NCI-H2196 (cell line): ENCODE results near the gene SMARCD3.

Experiments used
- DNase-seq: peaks from one replicate; lab custom pipeline; 2025; ENCODE audit not compliant: unreplicated experiment; lab: John Stamatoyannopoulos, UW

The SMARCD3 gene

DNA sequence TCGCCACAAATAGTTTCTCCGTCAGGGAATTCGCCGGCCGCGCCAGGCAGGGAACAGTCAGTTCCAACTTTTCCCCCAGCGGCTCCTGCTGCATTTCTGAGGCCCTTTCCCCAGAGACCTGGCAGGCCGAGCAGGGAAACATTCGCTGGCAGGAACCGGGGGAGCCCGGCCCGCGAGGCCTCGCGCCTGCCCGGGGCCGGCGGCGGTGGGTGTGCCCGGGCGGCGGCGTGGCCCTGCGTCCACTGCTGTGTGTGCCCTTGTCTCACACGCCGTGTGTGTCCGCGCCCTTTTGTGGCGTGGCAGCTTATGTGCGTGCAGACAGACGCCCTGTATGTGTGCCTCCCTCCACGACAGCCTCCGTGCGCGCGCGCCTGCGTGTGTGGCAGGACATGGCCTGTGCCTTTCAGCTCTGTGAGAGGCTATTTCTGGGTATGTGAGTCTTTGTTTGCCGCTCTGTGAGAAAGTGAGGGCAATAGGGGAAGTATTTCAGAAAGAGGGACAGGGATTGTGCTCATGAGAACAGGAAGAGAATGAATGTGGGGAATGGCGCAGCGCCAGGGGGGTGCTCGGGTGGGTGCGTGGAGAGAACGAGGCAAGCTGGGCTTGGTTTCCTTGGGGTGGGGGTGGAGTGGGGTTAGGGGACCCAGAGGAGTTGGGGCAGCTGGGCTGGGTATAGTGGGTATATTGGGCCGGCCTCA lies 689 bp upstream of the SMARCD3 start:
- no peak for DNase-seq

DNA sequence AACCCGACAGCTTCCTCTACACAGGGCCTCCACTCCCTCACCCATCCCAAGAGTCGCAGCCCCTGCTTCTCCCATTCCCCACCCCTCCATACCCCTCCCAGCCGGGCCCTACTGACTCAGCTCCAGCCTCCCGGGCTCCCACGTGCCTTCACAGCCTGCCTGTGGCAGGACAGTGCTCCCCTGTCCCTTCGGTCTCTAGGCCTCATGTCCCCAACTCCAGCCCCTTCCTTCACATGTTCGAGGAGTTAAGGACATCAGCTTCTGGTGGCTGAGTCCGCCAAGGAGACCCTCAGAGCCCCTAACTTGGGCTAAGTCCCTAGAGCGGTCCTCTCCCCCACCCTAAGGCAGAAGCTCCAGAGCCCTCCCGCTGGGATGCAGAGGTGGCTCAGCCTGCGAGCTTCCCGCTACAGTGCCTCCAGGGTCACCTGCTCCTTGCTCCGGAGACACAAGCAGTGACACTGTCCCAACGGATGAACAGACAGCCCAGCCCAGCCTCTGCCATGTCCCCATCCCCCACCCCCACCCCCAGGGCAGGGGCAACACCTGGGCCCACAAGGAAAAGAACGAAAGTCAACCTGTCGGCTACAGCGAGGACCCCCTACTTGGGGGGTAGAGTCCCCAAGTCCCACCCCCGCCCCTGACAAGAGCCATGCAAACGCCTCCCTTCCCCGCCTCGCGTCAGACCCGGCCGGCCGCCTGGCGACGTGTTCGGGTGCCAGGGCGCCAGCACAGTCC lies 716 bp downstream of the SMARCD3 start:
- no peak for DNase-seq

DNA sequence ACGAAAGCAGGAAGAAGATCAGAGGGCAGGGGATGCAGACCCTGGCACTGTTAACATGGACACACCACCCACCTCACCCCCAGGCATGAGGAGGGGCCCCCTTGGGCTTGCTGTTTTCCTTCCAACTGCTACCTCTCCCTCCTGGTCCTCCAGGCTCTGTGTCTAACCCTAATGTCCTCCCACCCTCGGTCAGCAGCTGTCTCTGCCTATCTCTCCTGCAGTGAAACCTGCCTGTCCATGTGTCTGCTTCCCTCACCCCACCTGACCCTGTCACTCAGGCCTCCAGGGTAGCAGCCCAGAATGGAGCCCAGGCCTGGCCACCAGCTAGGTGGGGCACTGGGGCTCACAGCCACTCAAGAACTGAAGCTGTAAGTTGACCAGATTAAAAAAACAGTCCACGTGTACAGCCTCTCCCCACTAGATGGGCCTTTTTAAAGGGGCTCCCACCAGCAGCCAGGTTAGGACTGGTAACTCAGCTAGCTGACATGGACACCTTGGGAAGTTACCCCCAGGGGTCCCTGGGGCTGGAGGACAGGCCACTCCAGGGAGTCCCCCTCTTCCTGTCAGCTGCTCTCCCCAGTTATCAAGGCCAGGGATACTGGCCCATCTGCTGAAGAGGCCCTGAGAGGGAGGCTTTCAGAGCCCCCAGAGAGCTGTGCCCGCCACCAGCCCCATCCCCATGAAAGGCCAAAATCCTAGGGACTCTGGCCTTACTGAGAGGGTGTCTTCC lies 1.5 kb downstream of the SMARCD3 start:
- no peak for DNase-seq

DNA sequence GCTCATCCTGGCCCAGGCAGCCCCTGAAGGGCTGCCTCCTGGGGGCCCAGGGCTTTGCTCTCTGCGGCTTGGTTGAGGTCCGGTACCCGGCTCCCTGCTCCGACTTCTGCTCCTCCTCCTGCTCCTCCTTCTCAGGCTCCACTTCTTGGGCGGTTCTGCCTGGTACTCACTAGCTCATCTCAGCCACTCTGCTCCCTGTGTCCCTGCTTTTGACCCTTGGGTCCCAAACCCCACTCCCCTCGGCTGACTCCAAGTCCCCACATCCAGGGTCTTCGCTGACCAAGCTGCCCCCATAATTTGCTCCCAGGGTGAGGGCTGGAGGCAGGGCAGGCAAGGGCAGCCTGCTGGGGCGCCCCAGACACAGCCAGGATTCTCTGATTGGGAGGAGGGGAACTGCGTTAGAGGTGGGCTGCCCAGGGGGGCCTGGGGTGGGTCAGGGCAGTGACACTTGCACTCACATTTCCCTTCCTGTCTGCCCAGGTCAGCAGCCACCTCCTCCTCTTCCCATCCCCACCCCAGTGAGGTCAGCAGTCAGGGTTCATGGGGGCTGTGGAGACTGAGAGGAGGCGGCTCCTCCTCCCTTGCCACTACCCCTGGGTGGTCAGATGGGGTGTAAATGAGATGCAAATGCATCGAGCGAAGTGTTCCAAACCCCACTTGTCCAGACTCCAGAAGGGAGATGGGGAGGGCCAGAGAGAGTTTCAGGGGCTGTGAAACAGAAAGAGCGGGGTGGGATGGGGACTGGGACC lies 2.2 kb downstream of the SMARCD3 start:
- no peak for DNase-seq

DNA sequence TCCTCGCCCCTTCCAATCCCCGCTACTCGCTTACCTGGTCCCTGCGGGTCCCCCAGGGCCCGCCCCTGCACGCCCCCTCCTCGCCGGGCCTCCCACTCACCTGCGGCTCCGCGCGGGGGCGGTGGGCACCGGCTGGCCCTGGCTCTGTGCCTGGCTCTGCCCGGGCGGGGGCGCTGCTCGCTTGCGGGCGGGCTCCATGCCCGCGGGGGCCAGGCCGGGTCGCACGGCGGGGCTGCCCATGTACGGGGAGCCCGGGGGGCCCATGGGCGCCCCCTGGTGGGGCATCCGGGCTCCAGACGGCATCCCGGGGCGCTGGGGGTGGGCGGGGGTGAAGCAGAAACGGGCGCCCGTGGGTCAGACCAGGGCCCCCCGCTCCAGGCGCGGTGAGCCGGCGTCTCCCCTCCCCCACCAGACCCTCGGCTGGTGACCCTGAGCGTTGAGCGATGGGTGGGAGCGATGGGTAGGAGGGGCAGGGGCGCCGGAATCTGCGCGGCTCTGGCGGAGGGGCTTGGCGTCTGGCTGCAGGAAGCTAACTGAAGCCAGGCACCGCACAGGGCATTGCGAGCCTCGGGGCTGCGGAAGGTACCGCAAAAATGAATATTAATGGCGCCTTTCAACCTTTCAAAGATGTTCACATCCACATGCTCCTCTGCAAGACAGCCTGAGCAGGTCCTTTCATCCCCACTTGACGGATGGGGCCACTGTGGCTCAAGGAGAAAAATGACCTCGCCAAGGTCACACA lies 3.0 kb downstream of the SMARCD3 start:
- DNase-seq: no peak

DNA sequence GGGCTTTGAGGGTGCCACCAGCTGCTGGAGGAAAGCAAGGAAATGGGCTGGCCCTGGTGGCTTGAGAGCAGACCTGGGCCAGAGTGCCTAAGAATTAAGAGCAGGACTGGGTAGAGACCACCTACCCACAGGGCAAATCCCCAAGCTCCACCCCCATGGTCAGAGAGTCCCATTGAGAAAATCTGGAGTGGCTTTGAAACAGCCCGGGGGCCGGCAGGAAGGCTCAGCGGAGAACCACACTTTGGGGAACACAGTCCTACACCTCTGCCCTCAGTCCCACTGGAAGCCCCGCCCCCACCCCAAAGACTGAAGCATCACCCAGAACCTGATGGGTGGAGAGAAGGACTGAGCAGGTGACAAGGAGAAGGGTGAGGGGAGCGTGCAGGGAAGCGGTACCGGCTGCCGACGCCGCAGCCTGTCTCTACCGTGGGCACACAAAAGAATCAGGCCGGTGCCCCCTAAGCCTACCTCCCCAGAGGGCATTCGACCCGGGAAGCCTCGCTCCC lies 3.6 kb downstream of the SMARCD3 start:
- DNase-seq: no peak

DNA sequence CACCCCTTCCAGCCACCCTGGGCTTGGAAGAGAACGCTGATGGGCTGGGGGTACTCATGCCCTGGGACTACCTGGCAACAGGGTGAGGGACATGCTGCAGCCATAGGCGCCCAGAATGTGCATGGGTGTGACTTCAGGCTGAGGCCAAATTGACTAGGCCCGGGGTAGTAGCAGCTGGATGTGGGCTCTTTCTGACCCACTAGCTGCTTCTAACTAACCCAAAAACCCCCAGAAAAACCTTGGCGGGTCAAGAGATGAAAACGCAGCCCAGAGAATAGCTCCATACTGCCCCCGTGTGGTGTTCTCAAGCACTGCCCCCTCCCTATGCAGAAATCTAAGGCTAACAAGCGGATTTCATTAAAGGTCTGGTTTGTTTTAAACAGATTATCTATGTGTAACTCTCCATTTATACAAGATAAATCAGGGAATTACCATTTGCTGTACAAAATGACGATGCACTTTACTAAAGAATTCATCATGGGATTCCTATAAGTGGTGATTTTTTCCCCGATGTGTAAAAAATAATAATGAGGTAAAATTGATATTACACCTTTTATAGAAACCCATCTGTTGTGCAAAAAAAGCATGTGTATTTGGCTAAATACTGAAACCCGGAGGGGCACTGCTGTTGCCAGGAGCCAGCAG lies 4.2 kb downstream of the SMARCD3 start:
- DNase-seq: peak; percentile 24

DNA sequence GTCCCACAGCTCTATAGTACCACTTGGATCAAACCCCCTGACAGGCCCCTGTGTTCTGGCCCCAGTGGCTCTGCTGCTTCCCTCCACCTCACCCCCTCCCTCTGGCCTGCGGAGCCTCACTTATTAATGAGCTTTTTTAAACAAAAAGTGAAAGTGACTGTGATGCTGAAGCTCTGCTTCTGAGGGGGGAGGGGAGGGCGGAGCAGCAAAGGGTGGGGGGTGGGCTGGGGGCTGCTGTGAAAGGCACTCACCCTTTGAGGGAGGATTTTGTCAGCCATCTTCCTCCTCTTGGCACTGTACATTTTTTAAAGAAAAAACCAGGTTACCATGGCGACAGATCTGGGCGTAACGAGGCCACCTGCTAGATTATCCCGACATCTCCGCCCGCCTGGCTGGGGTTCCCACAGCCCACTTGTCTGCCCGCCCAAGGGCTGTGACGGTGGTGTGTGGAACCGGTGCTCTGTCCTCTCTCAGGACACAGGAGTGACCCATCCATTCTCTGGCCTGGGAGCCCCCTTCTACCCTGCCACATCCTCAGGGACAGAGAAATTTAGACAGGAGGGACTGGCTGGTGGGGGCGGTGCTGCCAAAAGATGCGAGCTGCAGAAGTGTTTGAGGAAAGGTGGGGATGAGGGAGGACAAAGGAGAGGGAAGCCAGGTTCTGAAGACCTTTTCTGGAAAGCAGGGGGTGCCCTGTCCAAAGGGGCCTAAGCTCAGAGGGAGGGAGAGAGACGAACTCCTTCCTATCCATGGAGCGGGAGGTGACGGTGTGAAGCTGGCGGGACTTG lies 4.9 kb downstream of the SMARCD3 start:
- DNase-seq: no peak

DNA sequence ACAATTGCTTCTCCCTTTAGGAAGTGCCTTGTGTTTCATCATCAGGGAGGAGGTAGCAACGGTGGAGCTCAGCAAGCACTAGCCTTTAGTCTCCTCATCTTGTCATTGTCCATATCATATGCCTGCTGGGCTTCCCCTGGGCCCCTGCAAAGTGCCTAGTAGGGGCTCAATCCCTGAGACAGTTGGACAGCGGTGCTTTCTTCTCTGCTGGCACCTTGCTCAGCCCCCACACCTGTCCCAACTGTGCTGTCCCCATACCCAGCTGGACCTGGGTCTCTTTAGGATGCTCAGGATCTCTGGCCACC lies 5.5 kb downstream of the SMARCD3 start:
- no peak for DNase-seq

DNA sequence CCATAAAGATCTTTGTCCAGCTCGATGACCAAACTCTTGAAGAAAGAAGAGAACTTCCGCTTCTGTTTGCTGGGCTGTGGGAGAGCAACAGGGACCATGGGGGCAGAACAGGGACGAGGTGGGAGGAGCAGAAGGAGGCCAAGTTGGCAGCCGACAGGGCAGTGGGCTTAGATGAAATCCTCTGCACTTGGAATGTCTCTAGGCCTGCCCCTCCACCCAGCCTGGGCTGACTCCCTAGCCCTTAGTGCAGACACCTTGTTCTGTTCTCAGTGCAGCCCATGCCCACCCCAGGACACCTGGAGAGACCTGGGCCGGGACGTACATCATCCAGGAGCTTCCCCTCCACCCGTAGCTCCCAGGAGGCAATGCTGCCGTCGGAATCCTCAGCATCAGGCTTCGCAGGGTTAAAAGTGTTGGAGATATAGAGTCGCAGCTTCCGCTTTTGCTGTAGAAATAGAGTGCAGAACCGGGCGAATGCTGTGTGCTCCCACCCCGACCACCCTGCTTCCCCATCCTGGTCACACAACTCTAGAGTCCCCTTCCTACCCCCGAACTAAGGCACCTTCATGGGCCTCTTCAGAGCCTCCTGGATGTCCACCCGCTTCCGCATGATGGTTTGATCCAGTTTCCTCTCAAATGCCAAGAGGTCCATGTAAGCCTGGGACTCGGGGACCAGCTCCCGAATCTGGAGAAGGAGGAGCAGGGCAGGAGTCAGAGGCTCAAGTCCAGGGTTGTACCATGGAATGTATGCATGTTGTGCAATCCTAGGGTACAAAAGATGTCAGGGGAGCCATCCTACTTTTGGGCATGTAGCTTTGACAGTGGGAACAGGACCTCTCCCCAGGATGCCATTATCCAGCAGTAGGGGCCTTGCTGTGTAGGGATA lies 6.1 kb downstream of the SMARCD3 start:
- DNase-seq: no peak

DNA sequence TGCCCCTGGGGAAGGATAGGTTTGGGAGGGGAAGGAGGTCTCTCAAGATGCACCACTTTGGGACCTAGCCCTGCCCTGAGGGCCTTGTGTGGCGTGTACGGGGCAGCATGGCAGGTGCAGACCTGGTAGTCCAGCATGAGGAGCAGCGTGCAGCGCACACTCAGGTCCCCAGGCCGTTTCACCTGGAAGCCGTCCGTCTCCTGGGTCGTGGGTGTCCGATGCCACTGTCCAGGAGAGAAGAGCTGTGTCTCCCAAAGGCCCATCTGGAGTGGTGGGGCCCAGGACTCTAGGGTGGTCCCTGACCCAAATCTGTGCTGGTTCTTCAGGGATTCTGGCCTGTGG lies 6.8 kb downstream of the SMARCD3 start:
- no peak for DNase-seq

DNA sequence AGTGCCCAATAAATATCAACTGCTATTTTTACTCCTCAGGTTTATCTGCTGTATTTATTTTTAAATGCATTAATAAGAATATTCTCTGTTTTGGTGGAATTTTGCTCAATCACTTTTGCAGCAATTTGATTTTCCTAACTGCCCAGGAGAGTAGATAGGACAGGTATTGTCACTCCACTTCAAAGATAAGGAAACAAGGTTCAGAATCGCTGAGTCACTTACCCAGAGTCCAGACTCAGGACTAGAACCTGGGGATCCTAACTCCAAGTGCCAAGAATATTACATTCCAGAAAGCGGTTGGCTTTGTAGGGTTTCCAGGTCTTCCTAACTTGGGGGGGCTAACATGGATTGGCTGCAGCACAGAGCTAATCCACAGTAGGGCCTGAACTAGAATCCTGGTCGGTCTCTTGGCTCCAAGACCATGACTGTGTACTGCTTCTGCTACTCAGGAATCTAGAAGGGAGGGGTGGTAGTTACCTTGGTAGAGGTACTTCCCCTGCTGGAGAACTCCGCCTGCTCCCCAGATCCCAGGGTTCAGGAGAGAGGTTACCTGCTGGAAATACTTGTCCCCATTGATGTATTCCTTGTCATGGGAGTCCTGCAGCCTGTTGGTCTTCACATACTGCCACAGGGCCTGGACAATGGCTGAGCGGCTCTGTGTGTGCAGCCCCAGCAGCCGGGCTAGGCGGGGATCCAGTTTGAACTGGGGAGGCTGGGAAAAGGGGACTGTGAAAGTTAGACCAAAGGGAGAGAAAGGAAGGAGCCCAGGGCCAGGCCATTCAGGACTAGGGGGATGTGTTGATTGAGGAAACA lies 7.3 kb downstream of the SMARCD3 start:
- DNase-seq: no peak

DNA sequence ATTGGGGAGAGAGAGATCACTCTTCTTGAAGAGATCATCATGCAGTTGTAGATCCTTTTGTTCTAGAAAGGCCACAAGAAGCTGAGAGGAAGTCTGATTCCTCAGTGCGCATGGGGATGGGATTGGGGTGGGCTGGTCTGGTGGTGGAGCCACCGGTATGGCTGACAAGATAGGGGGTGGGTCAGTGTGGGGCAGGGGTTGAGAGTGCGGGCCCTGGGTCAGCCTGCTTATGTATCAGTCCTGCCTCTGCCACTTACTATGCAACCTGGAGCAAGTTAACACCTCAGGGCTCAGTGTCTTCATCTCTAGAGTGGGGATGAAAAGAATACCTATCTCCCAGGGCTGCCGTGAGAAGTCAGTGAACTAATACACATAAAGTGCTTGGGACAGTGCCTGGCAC lies 8.0 kb downstream of the SMARCD3 start:
- DNase-seq: no peak

DNA sequence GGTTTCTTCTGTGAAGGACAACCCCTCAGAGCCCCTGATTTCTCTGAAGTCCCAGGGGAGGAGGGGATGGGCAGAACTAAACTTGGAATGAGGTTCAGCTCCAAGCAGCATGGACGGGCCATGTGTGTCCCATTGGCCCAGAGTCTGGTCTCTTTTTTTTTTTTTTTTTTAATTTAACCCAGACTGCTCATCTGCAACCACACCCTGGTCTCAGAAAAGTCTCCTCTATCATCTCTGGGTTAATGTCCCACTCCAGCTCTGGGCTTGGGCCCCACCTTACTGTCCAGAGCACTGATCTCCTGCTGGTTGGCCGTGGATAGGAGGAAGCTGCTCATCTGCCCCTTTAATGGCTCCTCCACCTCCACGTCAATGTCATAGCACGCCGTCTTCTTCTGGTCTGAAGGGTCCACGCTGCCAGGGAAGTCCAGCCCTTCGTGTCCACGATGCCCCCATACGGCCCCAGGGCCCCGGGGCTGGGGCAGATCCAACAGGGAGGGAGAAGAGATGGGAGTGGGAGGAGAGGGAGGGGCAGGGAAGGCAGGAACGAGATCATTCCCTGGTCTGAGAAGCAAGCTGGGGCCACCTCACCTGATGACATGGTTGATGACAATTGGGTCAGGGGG lies 8.5 kb downstream of the SMARCD3 start:
- DNase-seq: no peak

DNA sequence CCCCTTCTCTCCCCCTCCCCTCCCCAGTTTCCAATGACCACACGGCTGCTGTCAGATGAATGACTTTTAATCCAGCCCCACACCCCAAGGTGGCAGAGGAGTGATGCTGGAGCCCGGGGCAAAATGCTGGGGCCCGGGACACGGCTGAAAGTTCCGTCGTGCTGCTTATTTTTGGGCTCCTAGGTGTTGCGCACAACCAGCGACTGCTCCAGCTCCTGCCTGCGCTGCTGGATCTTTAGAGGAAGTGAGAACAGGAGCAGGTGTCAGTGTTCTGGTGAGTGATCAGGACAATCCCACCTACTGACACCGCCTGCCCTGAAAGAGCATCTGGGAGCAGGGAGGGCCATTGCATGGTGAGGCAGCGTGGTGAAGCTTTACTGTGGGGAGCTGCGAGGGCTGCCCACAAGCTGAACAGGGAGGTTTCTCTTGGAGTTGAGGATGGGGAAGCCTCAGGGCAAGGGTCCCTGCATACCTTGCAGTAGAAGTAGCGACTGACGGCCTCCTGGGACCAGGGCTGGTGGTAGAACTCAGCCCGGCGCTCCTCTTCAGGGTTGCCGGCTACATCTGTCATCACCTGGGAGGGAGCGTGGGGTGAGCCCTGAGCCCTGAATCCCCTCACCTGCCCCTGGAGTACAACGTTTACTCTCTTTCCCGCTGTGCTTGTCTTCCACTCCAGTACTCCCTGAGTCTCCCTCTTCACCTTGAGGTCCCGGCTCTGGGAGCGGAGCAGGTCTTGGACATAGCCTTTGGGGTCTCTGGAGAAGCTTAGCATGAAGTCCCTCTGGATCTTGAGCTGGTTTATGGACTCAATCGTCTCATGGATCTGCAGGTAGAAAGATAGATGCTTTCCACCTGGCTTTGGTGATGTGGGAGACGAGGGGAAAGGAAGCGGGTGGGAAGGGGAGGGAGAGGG lies 9.3 kb downstream of the SMARCD3 start:
- DNase-seq: no peak

DNA sequence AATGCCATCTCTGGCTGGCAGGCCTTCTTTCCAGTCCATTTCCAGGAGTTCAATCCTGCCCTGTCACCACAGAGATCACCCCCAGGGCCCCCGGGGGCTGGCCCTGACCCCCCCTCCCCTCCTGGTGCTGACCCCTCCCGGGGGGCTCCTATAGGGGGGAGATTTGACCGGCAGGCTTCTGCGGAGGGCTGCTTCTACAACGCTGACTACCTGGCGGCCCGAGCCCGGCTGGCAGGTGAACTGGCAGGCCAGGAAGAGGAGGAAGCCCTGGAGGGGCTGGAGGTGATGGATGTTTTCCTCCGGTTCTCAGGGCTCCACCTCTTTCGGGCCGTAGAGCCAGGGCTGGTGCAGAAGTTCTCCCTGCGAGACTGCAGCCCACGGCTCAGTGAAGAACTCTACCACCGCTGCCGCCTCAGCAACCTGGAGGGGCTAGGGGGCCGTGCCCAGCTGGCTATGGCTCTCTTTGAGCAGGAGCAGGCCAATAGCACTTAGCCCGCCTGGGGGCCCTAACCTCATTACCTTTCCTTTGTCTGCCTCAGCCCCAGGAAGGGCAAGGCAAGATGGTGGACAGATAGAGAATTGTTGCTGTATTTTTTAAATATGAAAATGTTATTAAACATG lies 10.2 kb downstream of the SMARCD3 start:
- DNase-seq: no peak
